Breast epithelium (tissue), 4 donors: ENCODE data around the gene LIPE. TPM values are rescaled to one million over a fixed set of nuclear protein-coding genes. Genes with fewer than 3 reads are reported as not detected.

ENCODE experiments used
- DNase-seq, 2 donors: peaks; one replicate each; pipeline ENCODE4 v3.0.0-alpha.2; 2019; ENCODE audit warnings: low spot score in 2 of 2
- H3K27ac ChIP-seq, 2 donors: fragments of 200-600 bp; sonication (generic) in 1 of 2; one replicate each; pipeline ENCODE4 v1.5.1; 2016 to 2019; ENCODE audit warnings: mild to moderate bottlenecking in 1 of 2
- H3K27me3 ChIP-seq, 2 donors: fragments of 200-600 bp; sonication (generic) in 1 of 2; one replicate each; pipeline versions ENCODE4 v1.5.1 to v1.6.0; 2017 to 2019; ENCODE audit warnings: control low read depth in 1 of 2, mild to moderate bottlenecking in 1 of 2
- H3K36me3 ChIP-seq: fragments of 200-600 bp; one replicate; pipeline ENCODE4 v1.5.1; 2019
- H3K4me1 ChIP-seq, 2 donors: fragments of 200-600 bp; sonication (generic); one replicate each; pipeline ENCODE4 v1.5.1; 2016 to 2019; ENCODE audit warnings: control low read depth in 1 of 2
- H3K4me3 ChIP-seq, 3 donors: fragments of 200-600 bp; sonication (generic); 1 replicate in 2 of 3; 2 replicates in 1 of 3; pipeline ENCODE4 v1.5.1; 2016 to 2019; ENCODE audit warnings: mild to moderate bottlenecking in 3 of 3, moderate library complexity in 2 of 3
- H3K9me3 ChIP-seq, 2 donors: fragments of 200-600 bp; sonication (generic) in 1 of 2; one replicate each; pipeline ENCODE4 v1.5.1; 2016 to 2019; ENCODE audit warnings: control low read depth in 1 of 2
- POLR2A ChIP-seq: fragments of 450-650 bp; IDR thresholded peaks from one replicate; pipeline ENCODE4 v1.6.1; 2016; ENCODE audit warnings: antibody characterized with exemption, mild to moderate bottlenecking, moderate library complexity
- POLR2AphosphoS5 ChIP-seq, 3 donors: sonication (generic); formaldehyde crosslinking; IDR thresholded peaks; one replicate each; pipeline ENCODE4 v1.6.1; 2017; ENCODE audit warnings: antibody characterized with exemption in 3 of 3
- intact Hi-C: fragments of 100-400 bp; cut with DNase I; formaldehyde crosslinking; loops from one replicate; pipeline ENCODE4 v1.15.1; 2023; ENCODE audit warnings: low total_unique reads
- total RNA-seq, 3 donors: library from RNA; depleted of rRNA; stranded (reverse); fragments of >200 nt; gene quantifications; one replicate each; pipeline ENCODE4 v1.1.0, GENCODE V29; 2016
- TF ChIP-seq, protein P1 (sequence below), 3 donors: fragments of 450-650 bp; IDR thresholded peaks; one replicate each; pipeline ENCODE4 v1.5.1; 2016 to 2017; ENCODE audit warnings: antibody characterized with exemption in 3 of 3, mild to moderate bottlenecking in 3 of 3, moderate library complexity in 3 of 3

The LIPE gene
- total RNA-seq, 3 donors from 2014 or later: 152 to 1,550 (median 380) TPM

GRCh38 chr19:42375415-42376176, 51.6 kb downstream of the LIPE start:
- Histone ChIP-seq H3K4me3 (no peak overlapping the region), H3K36me3 (no peaks in the 10 kb centered on the region), H3K27ac (no peak overlapping the region), H3K27me3 (no peaks in the 10 kb centered on the region), H3K9me3 (no peaks in the 10 kb centered on the region), H3K4me1 (no peaks in the 10 kb centered on the region)
- no peak for DNase-seq
- TF ChIP-seq POLR2AphosphoS5 (IDR thresholded peaks at IDR 0.05) (no peak), POLR2A (no peak)
- TF ChIP-seq, protein P1, sequence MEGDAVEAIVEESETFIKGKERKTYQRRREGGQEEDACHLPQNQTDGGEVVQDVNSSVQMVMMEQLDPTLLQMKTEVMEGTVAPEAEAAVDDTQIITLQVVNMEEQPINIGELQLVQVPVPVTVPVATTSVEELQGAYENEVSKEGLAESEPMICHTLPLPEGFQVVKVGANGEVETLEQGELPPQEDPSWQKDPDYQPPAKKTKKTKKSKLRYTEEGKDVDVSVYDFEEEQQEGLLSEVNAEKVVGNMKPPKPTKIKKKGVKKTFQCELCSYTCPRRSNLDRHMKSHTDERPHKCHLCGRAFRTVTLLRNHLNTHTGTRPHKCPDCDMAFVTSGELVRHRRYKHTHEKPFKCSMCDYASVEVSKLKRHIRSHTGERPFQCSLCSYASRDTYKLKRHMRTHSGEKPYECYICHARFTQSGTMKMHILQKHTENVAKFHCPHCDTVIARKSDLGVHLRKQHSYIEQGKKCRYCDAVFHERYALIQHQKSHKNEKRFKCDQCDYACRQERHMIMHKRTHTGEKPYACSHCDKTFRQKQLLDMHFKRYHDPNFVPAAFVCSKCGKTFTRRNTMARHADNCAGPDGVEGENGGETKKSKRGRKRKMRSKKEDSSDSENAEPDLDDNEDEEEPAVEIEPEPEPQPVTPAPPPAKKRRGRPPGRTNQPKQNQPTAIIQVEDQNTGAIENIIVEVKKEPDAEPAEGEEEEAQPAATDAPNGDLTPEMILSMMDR (IDR thresholded peaks at IDR 0.05): no peak
- intact Hi-C loops: loop anchor here (2.0 kb wide), 1 partner anchor 63 kb away; the partner anchor contains the start of gene TMEM145

GRCh38 chr19:42374826-42375376, 52.3 kb downstream of the LIPE start:
- Histone ChIP-seq H3K36me3 (no peaks in the 10 kb centered on the region), H3K4me1 (no peaks in the 10 kb centered on the region), H3K4me3 (no peak overlapping the region), H3K27ac (no peak overlapping the region), H3K9me3 (no peaks in the 10 kb centered on the region), H3K27me3 (no peaks in the 10 kb centered on the region)
- TF ChIP-seq POLR2AphosphoS5 (IDR thresholded peaks at IDR 0.05) (no peak), POLR2A (no peak)
- TF ChIP-seq, protein P1 (IDR thresholded peaks at IDR 0.05): no peak
- no peak for DNase-seq
- intact Hi-C loops: no loop called here

- no peaks in the 10 kb centered on the region for H3K9me3 ChIP-seq
- no peaks in the 10 kb centered on the region for H3K36me3 ChIP-seq
- intact Hi-C loops: no loop called here
- no peak for TF ChIP-seq POLR2A
- no peak for TF ChIP-seq POLR2AphosphoS5 (IDR thresholded peaks at IDR 0.05)
- TF ChIP-seq, protein P1 (IDR thresholded peaks at IDR 0.05): no peak
- H3K4me1 ChIP-seq: no peaks in the 10 kb centered on the region
- H3K27me3 ChIP-seq: no peaks in the 10 kb centered on the region
- H3K4me3 ChIP-seq: no peak overlapping the region
- no peak for DNase-seq
- H3K27ac ChIP-seq: no peak overlapping the region
These were observed 56.5 kb downstream of the LIPE start for GRCh38 chr19:42370626-42371175.

- intact Hi-C loops: no loop called here
- Histone ChIP-seq H3K4me1 (no peaks in the 10 kb centered on the region), H3K36me3 (no peaks in the 10 kb centered on the region), H3K9me3 (no peaks in the 10 kb centered on the region), H3K27me3 (no peaks in the 10 kb centered on the region), H3K4me3 (no peak overlapping the region), H3K27ac (no peak overlapping the region)
- TF ChIP-seq POLR2A: no peak
- no peak for DNase-seq
These were observed 57.1 kb downstream of the LIPE start for GRCh38 chr19:42370068-42370520.

GRCh38 chr19:42369433-42370067, 57.6 kb downstream of the LIPE start:
- DNase-seq: no peak
- intact Hi-C loops: no loop called here
- TF ChIP-seq POLR2AphosphoS5 (IDR thresholded peaks at IDR 0.05) (no peak), POLR2A (no peak)
- TF ChIP-seq, protein P1 (IDR thresholded peaks at IDR 0.05): no peak
- H3K27me3 ChIP-seq: no peaks in the 10 kb centered on the region
- no peaks in the 10 kb centered on the region for H3K4me1 ChIP-seq
- H3K27ac ChIP-seq: no peak overlapping the region
- H3K4me3 ChIP-seq: no peak overlapping the region
- H3K36me3 ChIP-seq: no peaks in the 10 kb centered on the region
- H3K9me3 ChIP-seq: no peaks in the 10 kb centered on the region
